Body of pancreas (tissue), 4 donors: Measurements from ENCODE around the gene CRACR2A. TPM values are rescaled to one million over a fixed set of nuclear protein-coding genes. Genes with fewer than 3 reads are reported as not detected.

Source experiments
- ATAC-seq: fragments of 150-250 bp; one replicate; pipeline ENCODE4 v1.9.1; 2016
- DNase-seq, 4 donors: peaks; one replicate each; pipeline ENCODE4 v3.0.0-alpha.2; 2019
- H3K27ac ChIP-seq, 4 donors: fragments of 200-600 bp; sonication (generic); 1 replicate in 3 of 4; 2 replicates in 1 of 4; pipeline versions ENCODE4 v1.5.1 to v1.6.1; 2016 to 2019; ENCODE audit warnings: mild to moderate bottlenecking in 1 of 4, mixed read lengths in 1 of 4, moderate library complexity in 1 of 4
- H3K27me3 ChIP-seq, 2 donors: fragments of 200-600 bp; sonication (generic); one replicate each; pipeline ENCODE4 v1.6.0; 2016; ENCODE audit warnings: mild to moderate bottlenecking in 1 of 2
- H3K36me3 ChIP-seq, 2 donors: fragments of 200-600 bp; sonication (generic); replicated peaks in 1 of 2; 2 replicates each; pipeline ENCODE4 v1.5.1; 2016; ENCODE audit warnings: low read depth in 2 of 2; ENCODE audit not compliant: insufficient read depth in 1 of 2
- H3K4me1 ChIP-seq: fragments of 200-600 bp; sonication (generic); one replicate; pipeline ENCODE4 v1.6.0; 2016
- H3K4me3 ChIP-seq, 2 donors: fragments of 200-600 bp; sonication (generic); 1 replicate in 1 of 2; 2 replicates in 1 of 2; pipeline ENCODE4 v1.5.1; 2016 to 2019
- H3K9me3 ChIP-seq, 3 donors: fragments of 200-600 bp; sonication (generic); 1 replicate in 2 of 3; 2 replicates in 1 of 3; pipeline ENCODE4 v1.5.1; 2016
- POLR2A ChIP-seq, 3 donors: fragments of 450-650 bp; IDR thresholded peaks; one replicate each; pipeline ENCODE4 v1.6.1; 2016; ENCODE audit warnings: antibody characterized with exemption in 3 of 3, mild to moderate bottlenecking in 2 of 3
- WGBS, 2 donors: methylation state at CpG; one replicate each; pipeline ENCODE4 v1.1.5; 2017; 5-methylcytosine and 5-hydroxymethylcytosine counted together
- intact Hi-C: fragments of 100-400 bp; cut with DNase I; formaldehyde crosslinking; loops from one replicate; pipeline ENCODE4 v1.15.1; 2023
- total RNA-seq, 2 donors: library from RNA; depleted of rRNA; stranded (reverse); fragments of >200 nt; gene quantifications; one replicate each; pipeline ENCODE4 v1.1.0, GENCODE V29; 2016
- TF ChIP-seq, protein P1 (sequence below), 7 experiments: fragments of 450-650 bp in 4 of 7; fragments of 200-600 bp in 3 of 7; sonication (generic) in 3 of 7; IDR thresholded peaks; one replicate each; pipeline ENCODE4 v1.5.1; 2016 to 2019; ENCODE audit warnings: antibody characterized with exemption in 7 of 7

The CRACR2A gene
- total RNA-seq, 2 donors from 2014 or later = 7.0 to 13.8 TPM

DNA sequence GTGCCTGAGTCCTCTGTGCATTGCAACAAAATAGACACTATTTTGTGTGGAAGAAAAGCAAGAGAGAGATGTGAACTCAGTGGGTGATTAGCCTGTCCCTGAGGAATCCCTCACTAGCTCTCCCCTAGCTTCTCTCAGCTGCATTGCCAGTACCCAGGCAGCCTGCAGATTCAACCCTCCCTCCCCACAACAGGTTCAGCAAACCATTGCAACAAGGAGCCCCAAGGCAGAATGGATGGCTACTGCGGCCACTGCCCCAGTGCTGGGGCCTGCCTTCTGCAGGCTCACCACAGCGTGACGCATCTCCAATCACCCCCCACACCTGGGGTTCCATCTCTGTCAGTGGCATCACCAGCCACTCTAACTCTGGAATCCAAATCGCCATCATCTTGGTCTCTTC lies 2.3 kb downstream of the CRACR2A start:
- TF ChIP-seq POLR2A (IDR thresholded peaks at IDR 0.05) = no peak
- TF ChIP-seq, protein P1, sequence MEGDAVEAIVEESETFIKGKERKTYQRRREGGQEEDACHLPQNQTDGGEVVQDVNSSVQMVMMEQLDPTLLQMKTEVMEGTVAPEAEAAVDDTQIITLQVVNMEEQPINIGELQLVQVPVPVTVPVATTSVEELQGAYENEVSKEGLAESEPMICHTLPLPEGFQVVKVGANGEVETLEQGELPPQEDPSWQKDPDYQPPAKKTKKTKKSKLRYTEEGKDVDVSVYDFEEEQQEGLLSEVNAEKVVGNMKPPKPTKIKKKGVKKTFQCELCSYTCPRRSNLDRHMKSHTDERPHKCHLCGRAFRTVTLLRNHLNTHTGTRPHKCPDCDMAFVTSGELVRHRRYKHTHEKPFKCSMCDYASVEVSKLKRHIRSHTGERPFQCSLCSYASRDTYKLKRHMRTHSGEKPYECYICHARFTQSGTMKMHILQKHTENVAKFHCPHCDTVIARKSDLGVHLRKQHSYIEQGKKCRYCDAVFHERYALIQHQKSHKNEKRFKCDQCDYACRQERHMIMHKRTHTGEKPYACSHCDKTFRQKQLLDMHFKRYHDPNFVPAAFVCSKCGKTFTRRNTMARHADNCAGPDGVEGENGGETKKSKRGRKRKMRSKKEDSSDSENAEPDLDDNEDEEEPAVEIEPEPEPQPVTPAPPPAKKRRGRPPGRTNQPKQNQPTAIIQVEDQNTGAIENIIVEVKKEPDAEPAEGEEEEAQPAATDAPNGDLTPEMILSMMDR (IDR thresholded peaks at IDR 0.05) = no peak
- 94 to 100% methylated on average over 3 of the region's 4 CpGs for WGBS, 2 donors
- no peaks in the 10 kb centered on the region for H3K9me3 ChIP-seq
- no peak for ATAC-seq
- H3K36me3 ChIP-seq = no peaks in the 10 kb centered on the region
- H3K27ac ChIP-seq = no peak overlapping the region
- intact Hi-C loops = no loop called here
- H3K4me3 ChIP-seq = no peak overlapping the region
- DNase-seq = no peak
- peaks cover 12% of the 10 kb centered on the region for H3K4me1 ChIP-seq
- no peaks in the 10 kb centered on the region for H3K27me3 ChIP-seq

- intact Hi-C loops = no loop called here
- ATAC-seq (no peak), DNase-seq (no peak)
- Histone ChIP-seq H3K4me3 (no peak overlapping the region), H3K27ac (no peak overlapping the region), H3K4me1 (peaks cover 9% of the 10 kb centered on the region), H3K9me3 (no peaks in the 10 kb centered on the region), H3K36me3 (no peaks in the 10 kb centered on the region), H3K27me3 (no peaks in the 10 kb centered on the region)
- 68 to 71% methylated on average over 3 to 4 of the region's 4 CpGs for WGBS, 2 donors
- TF ChIP-seq, protein P1 (IDR thresholded peaks at IDR 0.05) = no peak
- no peak for TF ChIP-seq POLR2A (IDR thresholded peaks at IDR 0.05)
Measured at GRCh38 chr12:3748620-3749019, 4.3 kb downstream of the CRACR2A start.

DNA sequence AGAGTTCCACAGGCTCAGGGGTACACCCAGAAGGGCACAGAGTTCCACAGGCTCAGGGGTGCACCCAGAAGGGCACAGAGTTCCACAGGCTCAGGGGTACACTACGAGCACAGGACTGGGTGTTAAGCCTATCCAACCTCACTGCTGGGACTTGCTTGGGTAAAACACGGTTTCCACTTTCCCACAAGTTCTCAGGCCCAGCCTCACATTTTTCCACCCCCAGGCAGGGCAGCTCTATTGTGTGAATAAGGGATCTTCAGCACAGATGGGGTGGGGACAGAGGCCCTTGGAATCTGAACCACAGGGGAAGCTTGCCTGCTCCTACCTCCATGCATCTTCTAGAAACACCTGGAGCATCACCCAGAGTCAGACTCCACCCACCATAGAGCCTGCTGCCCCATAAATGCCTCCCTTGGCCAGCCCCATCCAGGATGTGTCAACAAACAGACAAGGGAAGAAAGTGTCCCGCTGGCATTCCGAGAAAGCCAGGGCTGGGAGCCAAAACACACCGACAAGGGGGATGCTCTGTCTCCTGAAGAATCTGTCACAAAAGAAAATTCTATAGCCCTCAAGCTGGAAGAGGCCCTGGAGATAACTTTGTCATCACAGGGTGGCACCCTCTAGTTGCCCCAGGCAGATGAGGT lies 4.8 kb downstream of the CRACR2A start:
- intact Hi-C loops = no loop called here
- Histone ChIP-seq H3K27ac (no peak overlapping the region), H3K4me3 (no peak overlapping the region), H3K27me3 (no peaks in the 10 kb centered on the region), H3K9me3 (no peaks in the 10 kb centered on the region), H3K4me1 (peaks cover 6% of the 10 kb centered on the region), H3K36me3 (no peaks in the 10 kb centered on the region)
- TF ChIP-seq, protein P1 (IDR thresholded peaks at IDR 0.05) = no peak
- no peak for TF ChIP-seq POLR2A (IDR thresholded peaks at IDR 0.05)
- no peak for DNase-seq
- ATAC-seq = no peak
- 49 to 100% methylated on average over 1 to 5 of the region's 5 CpGs for WGBS, 2 donors

DNA sequence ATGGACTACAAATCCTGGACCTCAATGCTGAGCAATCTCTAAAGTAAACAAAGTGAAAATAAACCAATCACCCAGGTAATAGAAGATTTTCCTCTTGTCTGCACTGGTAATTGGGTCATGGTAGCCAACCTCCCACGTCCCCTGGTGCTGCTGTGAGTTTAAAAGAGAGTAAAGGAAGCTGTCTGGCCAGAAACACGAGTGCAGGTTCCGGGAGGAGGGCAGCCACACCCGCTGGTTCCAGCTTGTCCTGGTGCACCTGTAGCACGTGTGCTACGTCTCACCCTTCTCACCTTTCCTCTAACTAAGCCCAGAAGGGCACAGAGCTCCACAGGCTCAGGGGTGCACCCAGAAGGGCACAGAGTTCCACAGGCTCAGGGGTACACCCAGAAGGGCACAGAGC lies 5.4 kb downstream of the CRACR2A start:
- intact Hi-C loops = no loop called here
- Histone ChIP-seq H3K27me3 (no peaks in the 10 kb centered on the region), H3K4me3 (no peak overlapping the region), H3K27ac (no peak overlapping the region), H3K36me3 (no peaks in the 10 kb centered on the region), H3K9me3 (no peaks in the 10 kb centered on the region), H3K4me1 (peaks cover 3% of the 10 kb centered on the region)
- DNase-seq = peak in 1 of 4 donors; percentile 19
- no peak for TF ChIP-seq POLR2A (IDR thresholded peaks at IDR 0.05)
- ATAC-seq = no peak
- 39 to 59% methylated on average over 6 of the region's 6 CpGs for WGBS, 2 donors

DNA sequence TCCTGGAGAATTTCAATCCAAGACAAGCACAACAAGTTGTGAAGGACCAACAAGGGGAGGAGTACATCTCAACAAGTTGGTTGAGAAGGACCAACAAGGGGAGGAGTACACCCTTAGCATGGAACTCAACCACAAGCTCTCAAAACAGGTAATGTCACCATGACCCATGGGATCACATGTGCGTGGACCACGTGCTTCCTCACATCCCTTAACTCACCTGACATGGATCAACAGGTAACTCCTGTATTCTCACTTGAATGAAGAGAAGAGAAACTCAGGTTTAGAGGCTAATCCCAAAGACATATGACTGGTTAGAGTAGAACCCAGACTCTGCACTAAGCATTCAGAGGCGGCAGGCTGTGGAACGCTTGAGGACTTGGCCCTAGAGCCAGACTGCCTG lies 6.2 kb downstream of the CRACR2A start:
- 96 to 97% methylated on average over 4 of the region's 4 CpGs for WGBS, 2 donors
- ATAC-seq (no peak), DNase-seq (no peak)

More for the DNA sequence above, 6.2 kb downstream of the CRACR2A start:
- Histone ChIP-seq H3K4me3 (no peak overlapping the region), H3K36me3 (no peaks in the 10 kb centered on the region), H3K27ac (no peak overlapping the region), H3K4me1 (no peaks in the 10 kb centered on the region), H3K27me3 (no peaks in the 10 kb centered on the region), H3K9me3 (no peaks in the 10 kb centered on the region)
- TF ChIP-seq POLR2A (IDR thresholded peaks at IDR 0.05) = no peak
- TF ChIP-seq, protein P1 (IDR thresholded peaks at IDR 0.05) = no peak
- intact Hi-C loops = no loop called here
